ENCODE measurements around the gene PBX1.

DNA sequence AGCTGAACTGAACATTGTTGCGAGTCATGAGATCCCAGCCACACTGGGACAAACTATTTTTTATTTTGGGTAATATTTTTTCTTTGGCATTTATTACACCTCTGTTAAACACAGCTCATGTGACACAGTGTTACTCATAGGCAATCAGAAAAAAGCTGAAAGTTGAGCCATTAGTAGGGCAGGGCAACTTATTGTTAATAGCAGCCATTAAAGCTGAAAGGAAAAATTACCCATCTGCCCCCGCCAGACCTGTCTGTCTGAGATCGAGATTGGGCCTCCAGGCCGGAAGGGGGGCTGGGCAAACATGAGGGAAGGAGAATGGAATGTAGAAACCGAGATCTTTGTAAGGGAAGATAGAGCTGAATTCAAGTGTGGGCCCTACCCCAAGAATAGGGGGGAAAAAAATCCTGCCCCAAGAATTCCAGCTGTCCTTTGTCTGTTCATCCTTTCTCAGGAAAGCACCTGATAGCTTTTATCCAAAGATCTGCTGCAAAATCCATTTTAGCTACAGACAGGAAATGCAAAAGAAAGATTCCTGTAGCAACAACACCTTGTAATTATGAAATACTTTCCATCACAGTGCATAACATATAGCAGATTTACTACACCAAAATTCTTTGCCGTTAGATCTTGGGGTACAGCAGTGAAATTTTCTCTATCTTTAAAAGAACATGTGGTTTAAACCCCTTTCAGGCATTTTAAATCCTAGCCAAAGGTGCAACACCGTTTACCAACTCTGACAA lies 212.8 kb downstream of the PBX1 start:
- TF ChIP-seq POLR2A (IDR thresholded peaks at IDR 0.05) (no peak), EP300 (IDR thresholded peaks at IDR 0.05) (no peak), POLR2AphosphoS5 (IDR thresholded peaks at IDR 0.05) (no peak)
- TF ChIP-seq, protein P1, sequence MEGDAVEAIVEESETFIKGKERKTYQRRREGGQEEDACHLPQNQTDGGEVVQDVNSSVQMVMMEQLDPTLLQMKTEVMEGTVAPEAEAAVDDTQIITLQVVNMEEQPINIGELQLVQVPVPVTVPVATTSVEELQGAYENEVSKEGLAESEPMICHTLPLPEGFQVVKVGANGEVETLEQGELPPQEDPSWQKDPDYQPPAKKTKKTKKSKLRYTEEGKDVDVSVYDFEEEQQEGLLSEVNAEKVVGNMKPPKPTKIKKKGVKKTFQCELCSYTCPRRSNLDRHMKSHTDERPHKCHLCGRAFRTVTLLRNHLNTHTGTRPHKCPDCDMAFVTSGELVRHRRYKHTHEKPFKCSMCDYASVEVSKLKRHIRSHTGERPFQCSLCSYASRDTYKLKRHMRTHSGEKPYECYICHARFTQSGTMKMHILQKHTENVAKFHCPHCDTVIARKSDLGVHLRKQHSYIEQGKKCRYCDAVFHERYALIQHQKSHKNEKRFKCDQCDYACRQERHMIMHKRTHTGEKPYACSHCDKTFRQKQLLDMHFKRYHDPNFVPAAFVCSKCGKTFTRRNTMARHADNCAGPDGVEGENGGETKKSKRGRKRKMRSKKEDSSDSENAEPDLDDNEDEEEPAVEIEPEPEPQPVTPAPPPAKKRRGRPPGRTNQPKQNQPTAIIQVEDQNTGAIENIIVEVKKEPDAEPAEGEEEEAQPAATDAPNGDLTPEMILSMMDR (IDR thresholded peaks at IDR 0.05) = no peak
